CD4-positive, alpha-beta T cell treated with Interleukin-6 for 4 hours (primary cell): ENCODE results near the gene NDUFV2.
"Not testable (repeated sequence)": the region's sequence is repeated elsewhere in the genome, so short reads cannot be mapped to it uniquely, and the experiment has no call there.

Experiments used
- DNase-seq: peaks from one replicate; pipeline ENCODE4 v3.0.0-alpha.2; 2020; ENCODE audit warnings: mixed read lengths

The NDUFV2 gene

DNA sequence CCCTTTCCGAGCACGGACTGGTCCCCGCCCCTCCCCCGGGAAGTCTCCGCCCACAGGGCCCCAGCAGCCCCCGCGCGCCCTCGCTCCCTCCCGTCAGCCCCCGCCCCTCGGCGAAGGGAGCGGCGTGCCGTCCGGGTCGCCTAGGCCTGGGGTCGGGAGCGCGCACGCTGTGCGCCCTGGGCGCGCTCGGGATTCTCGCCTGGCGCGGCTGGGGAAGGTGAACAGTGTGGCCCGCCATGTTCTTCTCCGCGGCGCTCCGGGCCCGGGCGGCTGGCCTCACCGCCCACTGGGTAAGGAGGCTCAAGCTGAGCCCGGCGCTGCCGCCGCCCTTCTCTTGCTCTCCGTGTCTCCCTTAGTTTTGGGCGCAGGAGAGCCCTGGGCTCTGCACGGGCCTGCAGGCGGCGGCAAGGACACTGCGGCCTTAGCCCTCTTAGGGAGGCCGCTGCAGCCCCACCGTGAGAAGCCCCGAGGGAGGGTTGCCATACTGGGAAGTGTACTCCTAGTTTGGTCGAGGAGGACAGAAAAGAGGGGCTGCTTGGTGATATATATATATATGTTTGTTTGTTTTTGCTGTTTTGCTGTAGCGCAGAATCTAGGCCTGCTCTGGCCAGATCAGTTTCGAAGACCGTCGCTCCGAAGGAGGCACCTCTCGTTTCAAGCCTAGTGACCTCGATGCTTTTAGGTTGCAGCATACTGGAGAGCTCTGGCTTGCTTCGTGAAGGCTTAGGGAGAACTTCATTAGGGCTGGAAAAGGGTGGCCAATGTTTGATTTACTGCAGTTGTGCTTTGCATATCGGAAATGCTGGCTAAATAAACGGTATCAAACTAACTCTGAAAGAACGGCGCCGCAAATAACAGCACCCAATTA is at the start of gene NDUFV2:
Gene NDUFV2 (plus strand): TSS at position 192 of the 868 bp plus-strand sequence. CDS start 45 bp downstream, at position 237.
- peak; percentile 99 for DNase-seq

DNA sequence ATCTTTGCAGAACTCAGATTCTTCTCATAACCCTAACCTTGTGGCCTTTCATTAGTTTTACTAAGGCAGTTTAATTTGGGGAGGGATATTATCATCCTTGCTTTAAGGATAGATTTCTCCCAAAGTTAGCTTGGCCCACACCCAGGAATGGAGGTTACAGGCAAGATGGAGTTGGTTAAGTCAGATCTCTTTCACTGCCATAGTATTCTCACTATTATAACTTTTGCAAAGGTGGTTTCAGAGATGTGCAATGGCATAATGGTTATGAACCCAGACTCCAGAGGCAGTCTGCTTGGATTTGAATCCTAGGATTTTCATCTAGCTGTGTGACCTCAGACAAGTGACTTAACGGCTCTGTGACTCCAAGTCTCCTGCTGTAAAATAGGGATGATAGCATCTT is 48.7 kb upstream of the NDUFV2 start:
- DNase-seq = no peak

DNA sequence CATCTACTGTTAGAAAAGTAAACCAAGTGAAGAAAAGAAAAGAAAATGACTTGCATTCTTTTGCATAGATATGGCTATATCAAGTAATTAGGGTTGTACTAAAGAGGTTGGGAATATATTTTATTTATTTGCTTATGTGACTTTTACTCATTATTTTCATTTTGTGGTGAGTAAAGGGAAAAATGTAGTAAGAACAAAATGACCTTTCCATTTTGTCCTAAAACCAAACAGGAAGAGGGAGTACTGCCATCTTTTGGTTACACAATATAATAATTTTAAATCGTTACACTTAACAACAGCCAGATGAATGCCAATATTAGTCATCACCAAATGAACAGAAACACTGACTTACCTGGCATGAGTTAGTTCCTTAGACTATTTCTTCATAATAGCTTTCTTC is 47.3 kb upstream of the NDUFV2 start:
- DNase-seq = no peak

DNA sequence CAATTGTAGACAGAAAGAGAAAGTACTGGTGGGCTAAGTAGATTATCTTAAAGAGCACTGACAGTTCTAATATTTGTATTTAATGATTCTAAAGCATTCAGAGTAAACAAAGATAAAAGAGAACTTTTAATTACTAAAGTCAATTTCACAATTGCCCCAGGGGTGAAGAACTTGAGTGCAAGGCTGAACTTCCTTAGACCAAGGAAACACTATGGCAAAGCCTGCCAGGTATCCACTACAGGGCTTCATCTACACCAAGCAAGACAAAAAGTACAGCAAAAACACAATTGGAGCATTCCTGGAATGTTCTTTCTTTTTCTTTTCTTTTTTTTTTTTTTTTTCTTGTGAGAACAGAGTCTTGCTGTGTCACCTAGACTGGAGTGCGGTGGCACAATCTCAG is 46.9 kb upstream of the NDUFV2 start:
- no peak for DNase-seq

DNA sequence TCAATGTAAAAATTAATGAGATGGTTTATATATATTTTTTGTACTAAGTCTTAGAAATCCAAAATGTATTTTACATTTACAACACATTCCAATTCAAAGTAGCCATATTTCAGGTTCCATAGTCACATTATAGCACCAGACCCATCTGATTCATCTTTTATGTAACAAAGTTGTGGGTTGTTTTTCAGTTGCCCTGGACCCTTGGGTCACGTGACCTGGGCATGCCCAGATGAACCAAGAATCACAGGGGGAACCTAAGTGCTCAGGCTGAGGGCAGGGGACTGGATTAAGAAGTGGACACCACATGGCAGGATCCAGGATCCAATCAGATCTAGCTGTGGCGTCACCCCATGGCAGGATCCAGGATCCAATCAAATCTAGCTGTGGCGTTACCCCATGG is 44.9 kb upstream of the NDUFV2 start:
- DNase-seq = no peak

DNA sequence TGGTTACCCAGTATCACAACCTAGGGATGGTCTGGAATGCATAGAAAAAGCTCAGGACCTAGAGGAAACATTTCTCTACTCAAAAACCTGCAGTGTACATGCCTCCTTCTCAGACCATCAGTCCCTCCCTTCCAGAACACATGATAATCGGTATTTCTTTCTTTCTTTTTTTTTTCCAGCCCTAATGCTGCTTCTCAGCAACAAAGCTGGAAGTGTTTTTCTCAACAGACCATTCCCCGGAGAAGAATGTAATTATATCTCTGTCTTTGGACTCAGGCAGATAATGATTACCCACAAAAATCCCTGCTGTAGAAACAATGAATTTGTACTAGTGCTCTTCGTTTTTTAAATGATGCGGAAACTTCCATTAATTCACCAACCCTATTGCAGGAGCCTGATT is 44.1 kb upstream of the NDUFV2 start:
- no peak for DNase-seq

DNA sequence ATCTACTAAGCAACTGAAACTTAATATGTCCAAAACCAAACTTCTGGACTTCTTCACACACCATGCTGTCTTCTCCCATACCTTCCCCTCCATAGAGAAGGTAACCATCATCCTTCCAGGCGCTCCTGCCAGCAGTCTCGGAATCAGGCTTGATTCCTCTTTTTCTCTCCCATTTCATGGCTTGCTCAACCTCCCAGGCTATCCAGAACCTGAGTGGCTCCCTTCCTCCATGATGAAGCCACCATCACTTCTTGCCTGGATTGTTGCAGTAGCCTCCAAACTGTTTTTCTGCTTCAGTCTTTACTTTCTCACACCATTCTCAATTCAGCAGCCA is 40.1 kb upstream of the NDUFV2 start:
- DNase-seq = no peak

DNA sequence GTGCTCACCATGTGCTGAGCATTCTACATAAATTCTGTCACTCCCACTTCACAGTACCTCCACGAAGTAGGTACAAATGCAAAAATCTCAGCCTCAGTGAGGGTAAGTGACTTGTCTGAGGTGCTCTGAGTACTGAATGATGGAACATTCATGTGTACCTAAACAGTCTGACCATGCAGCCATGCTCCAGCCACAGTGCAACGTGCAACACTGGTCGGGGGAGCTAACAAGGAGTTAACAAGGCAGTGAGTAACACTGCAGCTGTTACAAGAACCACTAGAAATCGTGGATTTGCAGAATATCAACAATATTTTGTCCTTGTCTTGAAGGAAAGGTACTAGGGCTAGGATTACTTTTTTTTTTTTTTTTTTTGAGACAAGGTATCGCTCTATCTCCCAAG is 36.6 kb upstream of the NDUFV2 start:
- DNase-seq = no peak

DNA sequence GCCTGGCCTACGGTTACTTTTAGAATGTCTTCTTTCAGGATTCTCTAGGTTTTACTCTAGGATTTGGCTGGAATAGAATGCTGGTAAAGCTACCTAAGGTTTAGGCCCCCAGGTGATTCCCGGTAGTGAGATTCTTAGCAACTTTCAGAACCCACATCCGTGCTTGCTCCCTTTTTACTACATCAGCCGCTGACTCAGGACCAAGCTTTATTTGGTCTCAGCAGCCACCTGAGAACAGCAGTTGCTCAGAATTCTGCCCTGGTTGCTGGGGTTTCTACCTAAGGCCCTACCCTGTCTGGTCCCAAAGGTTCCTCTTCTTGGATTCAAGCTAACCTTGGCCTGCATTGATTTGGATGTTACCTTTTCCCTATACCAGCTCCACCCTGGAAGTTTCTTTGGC is 36.1 kb upstream of the NDUFV2 start:
- peak; percentile 17 for DNase-seq

GRCh38 chr18:9066817-9067306 is 35.6 kb upstream of the NDUFV2 start:
- DNase-seq = no peak

GRCh38 chr18:9067823-9068222 is 34.7 kb upstream of the NDUFV2 start:
- DNase-seq = no peak

DNA sequence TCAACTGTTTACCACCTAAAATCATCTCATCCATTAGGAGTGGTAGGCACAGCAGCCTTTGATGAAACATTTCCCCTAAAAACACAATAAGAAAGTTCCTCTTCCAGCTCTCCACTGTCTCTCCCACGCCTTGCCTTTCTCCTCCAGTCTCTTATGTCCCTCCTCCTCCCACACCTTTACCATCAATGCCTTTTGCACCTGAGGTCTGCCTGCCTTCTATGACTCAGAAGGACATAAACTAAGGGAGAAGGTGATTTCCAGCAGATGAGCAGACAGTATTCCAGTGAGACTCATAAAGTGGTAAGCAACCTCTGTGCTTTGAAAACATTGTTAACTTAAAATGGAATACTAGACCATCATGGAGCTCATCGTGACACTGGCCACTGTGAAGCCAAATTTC is 34.2 kb upstream of the NDUFV2 start:
- no peak for DNase-seq

DNA sequence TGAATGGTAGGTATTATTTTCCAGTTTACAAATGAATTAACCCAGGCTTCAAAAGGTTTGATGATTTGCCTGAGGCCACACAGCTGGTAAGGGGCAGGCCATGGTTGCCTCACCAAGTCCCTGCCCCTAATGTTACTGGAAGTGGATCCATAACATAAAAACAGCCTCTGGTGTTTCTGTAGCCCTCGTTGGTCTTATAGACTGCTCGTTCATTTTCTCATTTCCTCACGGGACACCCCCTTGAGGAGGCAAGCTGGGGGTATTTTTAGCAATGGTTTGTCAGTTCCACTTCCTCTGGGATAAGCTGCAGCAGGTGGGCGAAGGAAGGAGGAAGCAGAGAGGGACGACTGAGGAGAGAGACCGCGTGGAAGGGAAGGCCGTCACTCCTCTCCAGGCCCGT is 32.9 kb upstream of the NDUFV2 start:
- DNase-seq = no peak

DNA sequence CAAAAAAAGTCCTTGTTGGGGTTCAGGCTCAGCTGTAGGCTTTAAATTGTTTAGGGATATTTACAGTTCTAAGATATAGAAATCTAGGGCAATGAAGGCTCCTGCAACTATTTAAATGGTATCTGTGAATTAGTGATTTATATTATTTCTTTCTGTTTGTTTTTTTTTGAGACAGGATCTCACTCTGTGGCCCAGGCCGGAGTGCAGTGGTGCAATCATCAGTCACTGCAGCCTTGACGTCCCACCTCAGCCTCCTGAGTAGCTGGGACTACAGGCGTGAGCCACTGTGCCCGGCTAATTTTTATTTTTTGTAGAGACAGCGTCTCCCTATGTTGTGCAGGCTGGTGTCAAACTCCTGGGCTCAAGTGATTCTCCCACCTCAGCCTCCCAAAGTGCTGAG is 32.3 kb upstream of the NDUFV2 start:
- no peak for DNase-seq

- DNase-seq = no peak
These were observed 22.5 kb upstream of the NDUFV2 start for GRCh38 chr18:9079818-9080528.

- DNase-seq = no peak
These were observed 20.6 kb upstream of the NDUFV2 start for GRCh38 chr18:9081940-9082339.

DNA sequence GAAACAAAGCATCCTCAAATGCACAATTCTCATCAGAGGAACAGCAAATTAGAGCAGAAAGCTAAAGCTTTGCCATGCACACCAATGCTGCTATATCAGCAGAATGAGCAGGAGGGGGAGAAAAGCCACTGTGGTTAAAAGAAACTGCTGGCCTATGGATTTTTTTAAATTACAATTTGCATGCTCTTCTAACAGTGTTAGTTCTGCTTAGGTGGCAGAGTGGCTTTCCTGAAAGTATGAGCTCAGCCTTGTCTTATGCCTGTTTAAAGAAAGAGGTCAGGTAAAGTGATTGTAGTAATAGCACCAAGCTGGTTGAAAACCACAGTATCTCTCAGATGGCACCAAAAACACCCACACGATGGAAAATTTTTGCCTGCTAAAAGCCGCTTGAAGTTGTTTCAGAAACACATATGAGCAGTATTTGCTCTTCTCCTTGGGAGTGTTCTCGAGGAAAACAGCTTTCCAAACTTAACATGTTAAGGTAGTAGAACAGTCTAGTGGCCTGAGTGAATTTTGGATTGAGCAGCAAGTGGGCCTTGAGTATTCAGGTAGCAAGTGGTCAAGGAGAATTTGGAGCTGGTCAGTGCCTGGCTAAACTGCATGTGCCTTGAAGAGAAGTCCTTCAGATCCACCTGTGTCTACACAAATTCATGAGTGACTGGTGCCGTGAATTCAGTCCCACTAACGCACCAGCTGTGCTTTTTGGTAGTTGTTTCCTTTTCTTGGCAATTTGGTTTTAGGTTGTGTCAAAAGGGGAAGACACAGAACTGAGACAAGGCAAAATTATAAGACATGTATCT is 19.6 kb upstream of the NDUFV2 start:
- peak; percentile 43 for DNase-seq

- DNase-seq = no peak
These were observed 16.5 kb upstream of the NDUFV2 start for GRCh38 chr18:9086015-9086414.

DNA sequence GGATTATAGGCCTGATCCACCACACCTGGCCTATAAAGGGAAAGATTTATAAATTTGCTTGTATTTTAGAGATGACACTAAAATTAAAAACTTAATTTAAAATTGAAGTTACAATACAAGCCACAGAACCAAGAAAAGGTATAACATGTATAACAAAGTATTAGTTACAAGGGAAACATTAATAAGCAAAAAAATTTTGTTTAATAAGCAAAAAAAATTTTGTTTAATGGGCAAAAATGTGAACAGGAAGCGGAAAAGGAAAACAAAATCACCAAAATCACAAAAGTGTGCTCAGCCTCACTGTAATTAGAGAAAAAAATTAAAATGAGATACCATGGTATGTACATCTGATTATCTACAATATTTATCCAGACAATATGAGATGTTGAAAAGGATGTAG is 15.9 kb upstream of the NDUFV2 start:
- DNase-seq = no peak

GRCh38 chr18:9087144-9087543 is 15.4 kb upstream of the NDUFV2 start:
- DNase-seq = no peak

DNA sequence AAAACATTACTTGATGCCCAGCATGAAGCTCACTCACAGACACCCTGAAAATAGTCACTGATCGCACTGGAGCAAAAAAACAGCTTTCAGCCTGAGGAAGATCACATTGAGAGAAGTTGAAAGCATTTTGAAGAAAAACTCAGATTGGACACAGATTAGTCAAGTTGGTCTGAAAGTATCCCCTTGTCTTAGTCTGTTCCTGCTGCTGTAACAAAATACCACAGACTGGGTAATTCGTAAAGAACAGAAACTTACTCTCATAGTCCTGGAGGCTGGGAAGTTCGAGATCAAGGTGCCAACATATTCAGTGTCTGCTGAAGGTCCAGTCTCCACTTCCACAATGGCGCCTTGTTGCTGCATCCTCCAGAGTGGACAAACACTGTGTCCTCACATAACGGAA is 14.2 kb upstream of the NDUFV2 start:
- no peak for DNase-seq

DNA sequence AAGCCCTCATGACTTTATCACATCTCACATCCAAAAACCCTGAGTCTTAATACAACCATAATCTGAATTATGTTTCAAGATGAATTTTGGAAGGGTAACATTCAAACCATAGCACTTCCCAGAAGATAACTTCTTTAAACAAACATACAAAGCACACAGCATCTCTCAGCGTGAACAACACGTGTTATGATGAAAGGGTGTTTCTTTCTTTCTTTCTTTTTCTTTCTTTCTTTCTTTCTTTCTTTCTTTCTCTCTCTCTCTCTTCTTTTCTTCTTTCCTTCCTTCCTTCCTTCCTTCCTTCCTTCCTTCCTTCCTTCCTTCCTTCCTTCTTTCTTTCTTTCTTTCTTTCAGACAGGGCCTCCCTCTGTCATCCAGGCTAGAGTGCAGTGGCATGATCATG is 13.8 kb upstream of the NDUFV2 start:
- DNase-seq = not testable (repeated sequence)

DNA sequence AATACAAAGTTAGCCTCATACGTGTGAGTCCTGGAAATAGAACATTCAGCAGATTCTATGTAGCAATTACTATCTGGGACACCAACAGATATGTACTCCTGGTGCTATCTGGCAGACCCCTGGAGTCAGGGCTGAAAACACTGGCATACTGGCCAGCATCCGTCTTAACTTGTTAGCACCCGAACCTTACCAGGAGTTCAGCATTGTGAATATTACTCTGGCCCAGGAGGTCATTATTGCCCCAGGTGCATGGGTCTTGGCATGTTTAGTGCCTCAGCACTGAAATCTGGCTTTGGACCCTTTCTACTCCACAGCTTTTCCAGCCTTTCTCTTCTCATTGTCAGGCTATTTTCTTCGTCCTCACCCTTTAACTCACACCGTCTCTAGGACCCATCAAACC is 11.9 kb upstream of the NDUFV2 start:
- no peak for DNase-seq
